GM18520 (cell line): ENCODE results near the gene ZNF438.

Source experiments
- ATAC-seq: cut with Tn5 transposase; IDR thresholded peaks from one replicate; pipeline ENCODE4 v1.9.1; 2021; ENCODE audit not compliant: unreplicated experiment

The ZNF438 gene

DNA sequence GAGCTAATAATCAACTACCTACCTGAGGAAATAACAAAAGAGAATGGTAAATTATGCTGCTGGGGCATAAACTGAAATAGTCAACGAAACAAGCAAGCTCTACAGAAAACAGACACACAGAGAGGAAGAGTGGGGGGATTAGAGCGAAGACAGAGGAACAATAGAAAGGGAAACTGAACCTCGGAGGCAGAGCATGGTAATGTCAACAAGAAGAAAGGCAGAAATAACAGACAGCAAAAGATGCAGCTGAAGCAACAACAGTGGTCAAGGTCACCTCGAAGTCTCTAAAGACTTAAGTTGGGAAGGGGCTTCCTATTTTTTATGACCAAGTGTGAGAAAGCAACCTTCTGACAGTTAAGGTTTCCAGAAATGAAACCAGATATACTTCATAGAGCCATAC lies 177.0 kb downstream of the ZNF438 start:
- ATAC-seq, result no peak

- no peak for ATAC-seq
Observed at GRCh38 chr10:30853066-30853465, 178.6 kb downstream of the ZNF438 start.

DNA sequence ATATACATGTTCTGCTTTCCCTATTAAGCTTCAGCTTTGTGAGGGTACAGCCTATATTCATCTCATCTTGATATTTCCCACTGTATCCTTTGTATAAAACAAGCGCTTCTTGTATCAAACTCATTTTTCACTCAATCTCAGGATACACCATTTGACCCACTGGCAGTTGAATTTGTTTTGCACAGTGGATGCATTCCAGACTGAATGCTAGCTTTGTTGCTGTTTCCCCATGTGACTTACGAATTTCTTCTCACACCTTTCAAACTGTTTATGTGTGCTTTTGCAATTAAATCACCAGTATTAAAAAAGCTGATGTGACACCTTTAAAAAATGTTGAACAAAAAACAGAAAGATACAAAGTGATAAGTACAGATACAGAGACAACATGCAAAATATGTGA lies 180.9 kb downstream of the ZNF438 start:
- ATAC-seq, result no peak

DNA sequence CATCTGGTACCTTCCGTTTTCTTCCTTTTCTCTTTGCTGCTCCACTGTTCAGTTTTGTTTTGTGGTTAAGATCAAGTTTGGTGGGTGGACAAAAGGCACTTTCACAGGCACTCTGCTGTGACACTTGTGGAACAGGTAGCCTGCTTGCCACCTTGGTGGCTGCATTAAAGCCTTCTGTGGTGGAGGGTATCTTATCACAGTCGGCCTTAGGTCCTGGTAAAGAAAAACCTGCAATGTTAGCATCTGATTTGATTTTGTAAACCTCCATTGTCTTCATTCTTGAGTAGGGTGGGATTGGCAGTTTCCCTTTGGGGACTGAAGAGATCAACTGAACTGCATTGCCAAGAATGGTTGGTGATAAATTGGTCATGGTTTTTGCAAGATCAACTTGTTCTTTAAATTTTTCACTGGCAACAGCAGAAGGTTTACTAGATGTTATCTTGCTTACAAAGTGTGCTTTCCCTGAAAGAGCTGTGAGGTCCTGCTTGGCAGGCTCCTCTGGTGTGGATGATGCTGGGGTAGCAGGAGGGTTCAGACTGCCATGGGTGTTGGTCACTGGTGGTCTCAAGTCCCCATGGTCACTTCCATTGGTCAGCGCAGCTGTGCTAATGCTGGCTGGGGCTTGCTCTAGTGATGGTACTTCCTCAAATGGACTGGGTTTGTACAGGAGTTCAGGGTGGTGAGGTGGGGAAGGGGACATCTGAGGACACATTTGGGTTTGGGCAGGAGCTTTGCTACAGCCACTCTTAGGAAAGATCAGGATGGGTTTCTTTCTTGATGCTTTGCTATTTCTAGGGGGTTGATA lies 182.2 kb downstream of the ZNF438 start:
- no peak for ATAC-seq

- ATAC-seq, result no peak
Observed at GRCh38 chr10:30848396-30849032, 183.2 kb downstream of the ZNF438 start.

- ATAC-seq, result no peak
Observed at GRCh38 chr10:30847642-30848041, 184.0 kb downstream of the ZNF438 start.

DNA sequence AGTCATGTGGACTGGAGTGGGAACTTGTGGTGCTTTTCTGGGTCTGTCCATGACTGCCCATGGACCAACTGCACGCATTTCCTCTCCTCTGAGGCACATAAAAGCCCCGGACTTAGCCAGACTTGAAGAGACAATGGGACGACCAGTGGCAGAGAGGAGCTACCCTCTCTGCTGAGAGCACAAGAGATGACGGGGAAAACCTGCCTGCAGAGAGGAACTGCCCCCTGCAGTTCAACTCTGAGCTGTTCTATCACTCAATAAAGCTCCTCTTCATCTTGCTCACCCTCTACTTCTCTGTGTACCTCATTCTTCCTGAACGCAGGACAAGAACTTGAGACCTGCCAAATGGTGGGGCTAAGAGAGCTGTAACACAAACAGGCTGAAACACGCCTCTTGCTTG lies 184.5 kb downstream of the ZNF438 start:
- no peak for ATAC-seq

DNA sequence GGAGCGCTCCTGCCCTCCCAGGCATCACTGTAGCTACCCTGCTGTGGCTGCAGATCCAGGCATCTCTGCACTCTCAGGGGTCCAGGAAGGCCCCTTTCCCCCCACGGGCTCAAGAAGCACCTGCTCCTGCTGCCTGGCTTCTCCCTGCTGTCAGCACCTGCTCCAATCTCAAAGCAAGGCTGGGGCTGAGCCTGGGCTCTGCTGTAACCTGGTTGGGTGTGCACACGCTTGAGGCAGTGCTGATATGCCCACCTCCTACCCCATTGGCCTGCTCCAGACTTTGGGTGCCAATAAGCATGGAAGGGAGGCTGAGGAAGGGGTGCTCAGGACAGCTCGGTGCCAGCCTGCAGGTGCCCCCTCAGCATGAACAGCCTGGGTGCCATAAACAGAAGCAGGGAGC lies 185.0 kb downstream of the ZNF438 start:
- ATAC-seq, result no peak

- ATAC-seq, result no peak
Observed at GRCh38 chr10:30842894-30843293, 188.8 kb downstream of the ZNF438 start.

- no peak for ATAC-seq
Observed at GRCh38 chr10:30842185-30842584, 189.5 kb downstream of the ZNF438 start.

DNA sequence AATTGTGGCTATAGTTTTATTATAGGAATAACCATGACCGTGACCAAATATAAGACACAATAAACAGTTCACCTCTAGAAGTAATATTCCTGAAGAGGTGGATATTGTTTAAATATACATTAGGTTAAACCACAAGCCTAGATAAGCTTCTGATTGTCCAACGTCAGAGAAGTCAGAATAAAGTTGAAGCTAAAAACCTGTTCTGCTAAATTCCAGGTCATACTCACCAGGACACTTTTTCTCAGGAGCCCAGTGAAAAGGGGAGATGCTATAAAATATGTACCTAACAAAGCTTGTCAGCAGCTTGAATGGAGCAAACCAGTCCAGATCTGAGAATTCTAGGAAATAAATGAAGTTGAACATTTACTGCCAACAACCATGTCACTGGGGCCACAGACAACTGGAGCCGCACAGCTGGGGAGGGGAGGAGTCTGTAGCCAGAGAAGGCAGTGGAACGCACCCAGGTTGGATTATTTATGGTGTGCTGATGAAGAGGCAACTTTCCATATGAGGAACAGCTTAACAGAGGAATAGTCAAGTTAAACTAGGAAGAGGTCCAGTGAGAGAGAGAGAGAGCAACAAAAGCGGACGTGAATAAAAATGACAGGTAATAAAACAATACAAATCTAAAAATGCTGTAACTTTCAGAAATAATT lies 191.1 kb downstream of the ZNF438 start:
- no peak for ATAC-seq

- no peak for ATAC-seq
Observed at GRCh38 chr10:30839652-30840051, 192.0 kb downstream of the ZNF438 start.

DNA sequence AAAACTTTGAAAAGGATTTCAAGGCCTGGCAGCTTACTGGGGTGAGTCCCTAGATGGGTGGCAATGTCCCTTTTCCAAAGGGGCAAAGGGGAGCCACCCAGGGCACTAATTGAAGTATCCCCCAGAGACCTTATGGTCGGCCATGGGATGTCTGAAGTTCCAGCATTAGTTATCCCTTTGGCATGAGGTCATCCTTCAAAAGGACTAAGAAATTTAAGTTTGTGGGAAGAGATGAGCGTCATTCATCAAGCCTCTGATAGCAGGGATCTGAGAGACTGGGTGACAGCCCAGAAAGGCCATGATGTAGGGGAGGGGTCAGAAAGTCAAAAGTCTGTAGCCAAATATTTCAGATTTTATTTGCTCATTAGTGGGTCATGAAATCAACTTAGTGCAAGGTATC lies 195.3 kb downstream of the ZNF438 start:
- no peak for ATAC-seq

DNA sequence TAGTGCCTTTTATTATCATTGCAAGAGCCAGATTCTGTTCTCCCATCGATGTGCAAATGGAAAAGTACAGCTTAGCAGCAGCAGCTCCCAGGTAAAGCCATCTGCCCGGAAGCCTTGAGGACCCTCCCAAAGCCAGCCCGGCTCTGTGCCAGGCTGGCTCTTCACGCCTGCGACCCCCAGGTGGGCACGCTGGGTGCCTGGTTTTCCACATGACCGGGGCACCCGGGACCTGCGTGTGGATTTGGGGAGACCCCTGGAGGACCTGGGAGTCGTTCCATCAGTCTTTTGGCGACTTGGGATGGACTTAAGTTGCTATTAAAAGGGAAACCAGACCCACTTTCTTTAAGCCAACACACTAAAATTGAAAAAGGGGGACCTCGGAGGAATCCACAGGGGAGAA lies 196.5 kb downstream of the ZNF438 start:
- ATAC-seq, result no peak

- no peak for ATAC-seq
Observed at GRCh38 chr10:30834651-30835050, 197.0 kb downstream of the ZNF438 start.

DNA sequence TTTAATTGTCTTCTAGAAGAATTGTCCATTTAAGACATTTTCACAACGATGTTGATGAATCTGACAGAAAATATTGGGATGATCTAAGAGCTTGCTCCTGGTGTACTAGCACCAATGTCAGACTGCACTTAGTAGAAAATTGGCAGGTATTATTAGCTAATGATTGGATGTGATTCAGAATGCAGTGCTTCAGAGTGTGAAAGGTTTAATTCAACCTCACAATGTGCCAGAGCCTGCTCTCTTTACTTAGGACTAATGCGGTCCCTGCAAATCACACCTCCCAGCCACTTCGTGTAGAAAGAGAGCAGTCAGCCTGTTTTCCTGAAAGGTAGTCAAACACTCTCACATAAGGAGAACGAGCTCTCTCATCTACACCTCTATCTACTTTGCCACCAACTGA lies 197.5 kb downstream of the ZNF438 start:
- ATAC-seq, result no peak

DNA sequence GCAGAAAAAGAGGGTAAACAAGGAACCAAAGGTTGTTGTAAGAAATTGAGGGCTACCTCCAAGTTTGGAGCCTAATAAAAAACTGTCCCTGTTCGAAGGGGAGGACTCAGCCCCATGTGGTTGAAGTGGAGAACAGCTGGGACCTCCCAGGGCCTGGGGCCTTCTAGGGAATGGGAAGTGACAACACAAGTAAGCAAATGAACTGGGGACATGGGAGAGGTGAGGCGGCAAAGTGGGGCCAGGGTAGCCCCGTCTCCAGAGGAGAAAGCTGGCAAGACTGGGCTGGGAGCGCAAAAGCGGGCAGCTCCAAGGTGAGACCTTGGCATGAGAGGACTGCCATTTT lies 198.1 kb downstream of the ZNF438 start:
- no peak for ATAC-seq

DNA sequence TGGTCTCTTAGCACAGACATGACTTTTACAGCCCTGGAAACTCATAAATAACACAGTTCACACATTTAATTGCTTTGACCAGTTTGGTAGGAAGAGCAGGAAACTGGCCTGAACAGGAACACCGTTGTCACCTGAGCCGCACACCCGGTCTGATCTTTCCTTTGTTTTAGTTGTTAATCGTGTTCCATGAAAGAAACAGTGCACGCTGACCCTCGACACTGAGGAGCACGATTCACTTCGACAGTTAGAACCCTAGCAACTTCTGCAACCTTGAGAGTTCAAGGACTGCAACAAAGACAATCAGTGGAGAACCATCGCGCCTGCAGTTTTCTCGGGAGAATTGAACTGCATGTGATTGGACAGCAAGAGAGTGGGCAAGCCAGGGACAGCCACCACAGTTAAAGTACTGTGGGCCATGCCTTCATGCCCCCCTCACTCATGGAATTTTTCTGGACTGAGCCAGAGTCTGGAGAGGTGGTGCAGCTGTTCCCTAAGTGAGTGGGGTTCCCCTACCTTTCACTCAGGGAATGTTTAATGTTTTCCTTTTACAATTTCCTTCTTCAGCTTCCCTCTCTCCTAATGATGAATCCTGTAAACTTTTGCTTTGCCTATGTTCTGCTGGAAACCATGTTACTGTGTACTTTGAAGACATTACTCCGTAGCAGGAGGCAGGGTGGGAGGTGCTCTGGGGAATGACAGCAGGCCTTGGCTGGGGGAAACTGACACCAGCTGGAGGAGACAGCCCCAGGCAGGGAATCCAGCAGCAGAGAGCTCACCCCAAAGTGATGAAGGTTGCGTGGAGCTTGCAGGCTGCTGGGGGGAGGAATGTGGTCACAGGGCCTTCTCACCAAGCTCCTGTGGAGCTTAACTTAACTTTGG lies 198.7 kb downstream of the ZNF438 start:
- ATAC-seq, result no peak

- no peak for ATAC-seq
Observed at GRCh38 chr10:30832001-30832748, 199.5 kb downstream of the ZNF438 start.

GRCh38 chr10:30831426-30831825 lies 200.2 kb downstream of the ZNF438 start:
- ATAC-seq, result no peak
